GM12892 (cell line): ENCODE results near the gene HHIPL1.

Experiments
- POLR2A ChIP-seq: IDR thresholded peaks from 2 replicates; pipeline ENCODE4 v1.6.1; 2011; ENCODE audit warnings: low read depth, low read length, control low read depth
- POLR2AphosphoS5 ChIP-seq: IDR thresholded peaks from 2 replicates; pipeline ENCODE4 v1.6.1; 2011; ENCODE audit warnings: low read depth, low read length, control low read depth
- TAF1 ChIP-seq: IDR thresholded peaks from 2 replicates; pipeline ENCODE4 v1.6.1; 2011; ENCODE audit warnings: low read depth, mild to moderate bottlenecking, control low read depth, low read length, borderline replicate concordance

GRCh38 chr14:99633141-99633540 lies 11.8 kb upstream of the HHIPL1 start:
- TF ChIP-seq POLR2A (no peak), POLR2AphosphoS5 (no peak), TAF1 (no peak)
